NCI-H1436 treated with DMSO at 0.1 percent for 48 hours (cell line): ENCODE data around the gene ZNF740.

ENCODE experiments used
- DNase-seq: peaks from one replicate; lab custom pipeline; 2025; lab: John Stamatoyannopoulos, UW

Gene ZNF740

DNA sequence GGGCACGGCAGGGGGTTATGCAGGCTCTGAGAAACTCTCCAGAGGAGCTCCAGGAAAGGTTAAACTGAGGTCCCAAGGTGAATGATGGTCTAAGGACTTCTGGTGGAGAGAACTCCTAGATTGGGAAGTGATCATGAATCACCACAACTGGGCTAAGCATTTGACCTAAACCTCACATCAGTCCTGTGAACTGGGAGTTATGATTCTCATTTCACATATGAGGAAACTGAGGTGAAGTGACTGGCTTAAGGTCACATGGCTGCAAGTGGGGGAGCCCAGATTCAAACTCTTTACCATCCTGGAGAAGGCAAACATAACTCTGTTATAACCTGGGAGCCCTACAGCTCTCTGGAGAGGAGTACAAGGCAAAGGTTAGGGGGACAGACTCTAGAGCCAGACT, 47.3 kb downstream of the ZNF740 start:
- DNase-seq, result no peak

DNA sequence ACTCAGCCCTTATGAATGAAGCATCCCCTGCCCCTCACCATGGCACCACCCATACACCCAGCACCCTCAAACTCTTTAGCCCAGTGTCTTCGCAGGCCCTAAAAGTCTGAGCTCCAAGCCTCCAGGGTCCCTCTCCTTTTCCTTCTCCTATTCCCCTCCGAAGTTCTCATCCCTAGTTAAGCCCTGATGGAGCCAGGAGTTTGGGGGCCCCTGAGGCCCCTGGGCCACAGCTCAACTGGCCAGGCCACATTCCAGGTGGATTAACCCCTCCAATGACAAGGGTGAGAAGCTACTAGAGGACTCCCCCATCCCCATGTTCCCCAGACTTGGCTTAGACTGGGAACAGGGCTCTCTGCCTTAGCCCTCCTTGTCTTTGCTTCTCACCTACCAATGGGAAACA, 48.9 kb downstream of the ZNF740 start:
- no peak for DNase-seq

DNA sequence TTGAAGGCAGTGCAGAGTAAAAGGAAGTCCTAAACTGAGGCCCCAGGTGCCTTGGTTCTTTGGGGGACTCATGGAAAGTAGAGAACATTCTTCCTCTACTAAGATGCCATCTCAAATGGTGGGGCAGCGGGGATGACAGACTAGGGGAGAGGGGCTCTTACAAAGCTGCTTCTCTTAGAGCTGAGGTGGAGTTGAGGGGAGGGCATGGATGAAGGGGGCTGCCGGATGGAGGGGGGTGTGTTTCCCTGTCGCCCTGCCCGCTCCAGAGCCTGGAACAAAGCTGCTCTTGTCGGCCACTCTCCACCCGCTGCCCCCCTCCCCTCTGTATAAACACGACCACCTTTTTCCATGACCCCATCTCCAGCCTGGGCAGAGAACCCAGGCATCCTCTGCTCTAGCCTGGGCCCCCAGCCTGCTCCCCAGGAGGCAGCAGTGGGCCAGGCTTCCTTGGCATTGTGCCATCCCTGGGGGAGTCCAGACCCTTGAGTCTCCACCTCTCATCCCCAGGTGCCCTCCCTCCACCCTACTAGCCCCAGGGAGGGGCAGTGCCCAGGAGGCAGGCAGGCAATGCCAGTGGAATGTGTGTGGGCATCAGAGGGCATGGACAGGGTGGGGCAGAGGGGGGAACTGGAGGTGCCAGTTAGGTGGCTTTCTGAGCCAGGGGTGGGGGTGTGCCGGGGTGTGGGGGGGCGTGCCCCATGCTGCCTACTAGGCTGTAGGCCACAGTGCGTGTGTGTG, 49.8 kb downstream of the ZNF740 start:
- DNase-seq, result no peak

GRCh38 chr12:53231671-53231920, 51.1 kb downstream of the ZNF740 start:
- DNase-seq, result no peak

GRCh38 chr12:53231921-53232645, 51.6 kb downstream of the ZNF740 start, which contains the start of gene RARG:
Gene RARG (minus strand): TSS chr12:53232209. CDS start chr12:53227545, 4,664 bp downstream.
- DNase-seq, result no peak

DNA sequence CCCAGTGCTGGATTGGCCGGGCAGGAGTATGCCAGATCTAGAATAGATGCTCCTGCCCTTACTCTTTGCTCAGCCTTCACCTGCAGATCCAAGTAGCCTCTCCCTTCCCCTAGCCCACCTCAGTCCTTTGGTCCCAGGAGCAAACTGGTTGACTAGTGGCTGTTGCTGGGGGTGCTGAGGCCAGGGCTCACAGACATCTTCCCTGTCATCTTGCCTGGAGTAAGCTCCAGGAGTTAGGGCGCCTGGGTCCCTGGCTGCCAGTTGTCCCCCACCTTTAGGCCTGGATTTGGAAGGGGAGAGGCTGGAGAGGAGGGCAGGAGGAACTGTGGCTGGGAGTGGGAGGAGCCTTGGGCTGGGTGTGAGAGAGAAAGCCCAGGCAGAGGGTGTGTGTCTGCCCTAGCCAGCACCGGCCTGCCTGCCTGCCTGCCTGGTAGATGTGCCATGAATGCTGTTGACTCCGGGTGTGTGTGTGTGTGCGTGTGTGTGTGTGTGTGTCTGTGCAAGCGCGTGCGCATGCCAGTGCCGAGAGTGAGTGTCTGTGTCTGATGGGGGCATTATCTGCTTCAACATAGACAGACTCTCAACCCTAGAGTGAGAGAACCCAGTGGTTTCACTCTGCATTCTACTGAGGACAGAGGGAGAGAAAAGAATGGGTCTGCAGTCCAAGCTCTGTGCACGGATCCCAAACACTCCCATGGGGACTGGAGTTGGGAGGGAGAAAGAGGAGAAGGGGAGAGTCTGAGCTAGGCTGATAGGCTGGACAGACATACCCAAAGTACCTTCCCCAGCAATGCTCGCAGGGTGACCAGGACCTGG, 52.3 kb downstream of the ZNF740 start:
- DNase-seq, result no peak

GRCh38 chr12:53233671-53234121, 53.2 kb downstream of the ZNF740 start:
- DNase-seq, result no peak

- DNase-seq, result no peak
Observed at GRCh38 chr12:53234271-53234914, 53.9 kb downstream of the ZNF740 start.

- no peak for DNase-seq
Observed at GRCh38 chr12:53235164-53235563, 54.6 kb downstream of the ZNF740 start.

DNA sequence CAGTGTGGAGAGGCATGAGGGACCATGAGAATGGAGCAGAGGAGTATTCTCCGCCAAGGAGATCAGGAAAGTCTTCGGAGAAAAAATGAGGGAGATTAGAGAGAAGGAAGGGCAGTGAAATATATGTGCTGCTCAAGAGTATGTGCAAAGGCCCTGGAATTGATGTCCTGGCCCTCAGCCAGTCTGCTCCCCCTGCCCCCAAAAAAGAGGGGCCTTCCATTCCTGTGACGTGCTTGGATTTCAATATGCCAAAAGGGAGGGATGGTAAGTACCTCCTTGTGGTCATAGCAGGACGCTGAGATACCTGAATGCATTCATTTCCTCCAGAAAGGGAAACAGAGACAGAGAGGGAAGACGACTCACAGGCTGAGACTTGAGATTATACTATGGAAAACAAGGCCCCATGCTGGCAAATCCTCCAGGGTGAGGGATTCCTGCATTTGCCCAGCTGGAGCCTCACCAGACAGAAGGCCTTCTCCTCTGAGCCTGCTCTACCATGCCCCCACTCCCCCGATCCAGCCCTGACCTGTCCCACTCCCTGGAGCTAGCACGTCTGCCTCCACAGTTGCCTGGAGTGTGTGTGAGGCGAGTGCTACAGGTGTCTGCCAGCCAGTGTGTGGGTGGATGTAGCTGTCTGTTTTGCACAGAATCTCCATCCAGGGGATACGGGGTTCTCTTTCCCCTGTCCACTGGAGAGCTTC, 55.4 kb downstream of the ZNF740 start:
- no peak for DNase-seq

DNA sequence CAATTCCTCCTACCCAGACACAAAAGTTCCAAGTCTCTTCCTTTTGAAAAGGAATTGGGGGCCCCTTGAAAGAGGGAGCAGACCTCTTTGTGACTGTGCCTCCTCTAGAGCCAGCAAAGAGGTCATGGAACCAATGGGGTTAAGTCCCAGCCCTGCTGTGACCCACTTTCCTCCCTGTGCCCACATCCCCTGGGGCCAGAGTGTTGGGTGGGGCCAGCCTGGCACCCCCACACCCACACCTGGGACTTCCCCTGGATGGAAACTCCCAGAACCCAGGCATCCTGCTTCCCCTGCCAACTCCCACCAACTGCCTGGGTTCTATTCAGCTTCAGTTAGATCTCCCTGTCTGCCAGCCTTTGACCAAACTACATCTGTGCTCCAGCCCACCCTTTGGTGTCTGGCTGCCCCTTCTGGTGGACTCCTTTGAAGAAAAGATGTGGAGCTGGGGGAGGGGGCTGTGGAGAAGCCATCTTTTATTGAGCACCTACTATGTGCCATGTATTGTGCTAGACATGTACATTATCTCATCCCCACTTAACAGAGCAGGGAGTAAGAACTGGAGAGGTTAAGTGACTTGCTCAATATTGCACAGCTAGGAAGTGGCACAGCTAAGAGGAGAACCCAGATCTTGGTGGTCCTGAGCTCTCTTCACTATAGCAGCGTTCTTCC, 56.1 kb downstream of the ZNF740 start:
- no peak for DNase-seq

DNA sequence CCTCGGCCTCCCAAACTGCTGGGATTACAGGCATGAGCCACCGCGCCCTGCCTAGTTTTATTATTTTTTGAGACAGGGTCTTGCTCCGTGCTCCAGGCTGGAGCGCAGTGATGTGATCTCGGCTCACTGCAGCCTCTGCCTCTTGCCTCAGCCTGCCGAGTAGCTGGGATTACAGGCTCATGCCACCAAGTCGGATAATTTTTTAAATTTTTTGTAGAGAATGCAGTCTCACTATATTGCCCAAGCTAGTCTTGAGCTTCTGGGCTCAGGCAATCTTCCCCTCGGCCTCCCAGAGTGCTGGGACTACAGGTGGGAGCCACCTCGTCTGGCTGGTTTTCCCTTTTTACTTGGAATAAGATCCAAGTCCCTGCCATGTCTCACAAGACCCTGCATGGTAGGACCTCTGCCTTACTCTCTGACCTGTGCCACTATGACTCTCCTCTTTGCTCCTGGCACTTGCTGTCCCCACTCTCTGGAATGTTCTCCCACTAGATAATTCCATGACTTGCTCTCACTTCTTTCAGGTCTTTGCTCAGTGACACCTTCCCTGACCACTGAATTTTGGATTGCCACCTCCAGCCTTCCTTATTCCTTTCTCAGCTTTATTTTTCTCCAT, 59.2 kb downstream of the ZNF740 start:
- no peak for DNase-seq

DNA sequence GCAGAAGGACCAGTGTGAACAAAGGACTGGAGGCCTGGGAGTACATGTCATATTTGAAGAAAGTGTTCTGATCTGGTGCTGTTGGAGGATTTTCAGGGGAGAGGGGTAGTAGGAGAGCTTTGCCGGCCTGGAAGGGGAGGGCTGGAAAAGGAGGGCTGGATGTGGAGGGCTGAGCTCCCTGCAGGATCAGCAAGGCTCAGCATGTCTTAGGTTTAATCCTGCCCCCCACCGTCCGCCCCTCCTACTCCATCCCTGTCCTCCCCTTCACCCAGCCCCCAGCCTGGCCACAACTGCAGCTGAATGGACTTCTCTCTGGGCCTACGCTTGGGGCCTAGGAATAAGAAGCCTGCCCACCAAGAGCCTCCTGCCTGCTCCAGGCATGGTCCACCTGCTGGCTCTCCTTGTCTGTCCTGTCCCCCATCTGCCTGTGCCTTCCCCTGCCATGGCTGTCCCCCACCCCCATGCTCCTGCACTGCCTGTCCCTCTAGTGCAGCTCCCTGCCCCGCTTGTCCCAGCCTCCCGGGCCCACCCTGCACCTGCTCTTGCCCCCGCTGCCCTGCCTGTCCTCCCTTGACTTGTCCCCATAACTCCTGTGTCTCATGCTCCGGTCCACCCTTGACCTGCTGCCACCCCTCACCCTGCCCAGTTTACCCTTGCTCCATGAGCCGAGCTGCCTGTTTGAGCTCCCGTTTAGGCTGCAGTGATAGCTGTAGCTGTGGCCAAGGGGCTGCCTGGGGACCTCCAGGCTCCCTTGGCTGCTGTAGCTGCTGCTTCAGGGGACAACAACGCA, 61.3 kb downstream of the ZNF740 start:
- no peak for DNase-seq

DNA sequence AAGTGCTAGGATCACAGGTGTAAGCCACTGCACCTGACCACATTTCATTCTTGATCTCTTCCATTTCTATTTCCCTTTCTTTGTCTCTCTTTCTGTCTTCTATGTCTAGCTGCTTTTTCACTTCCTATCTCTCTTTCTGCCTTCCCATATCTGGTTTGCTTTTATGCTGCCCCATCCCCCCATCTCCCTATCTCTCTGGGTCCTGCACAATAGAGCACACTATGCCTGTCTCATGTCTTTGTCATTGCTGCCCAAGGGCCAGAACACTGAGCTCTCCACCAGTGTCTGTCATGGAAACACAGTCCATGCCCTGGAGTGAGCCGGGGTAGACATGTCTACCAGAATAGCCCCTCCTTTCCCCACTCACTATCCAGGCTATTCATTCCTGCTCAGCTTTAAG, 63.8 kb downstream of the ZNF740 start:
- no peak for DNase-seq
